Cardiac muscle cell (in vitro differentiated cells and primary cell): ENCODE data around the gene CPZ. TPM values are rescaled to one million over a fixed set of nuclear protein-coding genes. Genes with fewer than 3 reads are reported as not detected.

Source experiments
- DNase-seq, 2 donors: peaks; one replicate each; pipeline versions ENCODE4 v3.0.0 to v3.0.0-alpha.2; 2010 to 2017; ENCODE audit warnings: low read depth in 1 of 2, low spot score in 1 of 2
- H3K27ac ChIP-seq: fragments of 200-600 bp; sonication (generic); 2 replicates; pipeline ENCODE4 v1.5.1; 2016
- H3K27me3 ChIP-seq: fragments of 200-600 bp; sonication (generic); 2 replicates; pipeline ENCODE4 v1.6.0; 2016; ENCODE audit warnings: control low read depth
- H3K36me3 ChIP-seq: fragments of 200-600 bp; sonication (generic); 2 replicates; pipeline ENCODE4 v1.5.1; 2016; ENCODE audit warnings: control low read depth
- H3K4me1 ChIP-seq: fragments of 200-600 bp; sonication (generic); 2 replicates; pipeline ENCODE4 v1.8.1; 2017; ENCODE audit warnings: low read depth, mild to moderate bottlenecking, mixed run types
- H3K4me3 ChIP-seq: fragments of 200-600 bp; sonication (generic); 2 replicates; pipeline ENCODE4 v1.5.1; 2016; ENCODE audit warnings: mild to moderate bottlenecking
- H3K9me3 ChIP-seq: fragments of 200-600 bp; sonication (generic); 2 replicates; pipeline ENCODE4 v1.5.1; 2017; ENCODE audit warnings: low read depth, mild to moderate bottlenecking, control low read depth
- CTCF ChIP-seq: IDR thresholded peaks from 2 replicates; pipeline ENCODE4 v1.5.1; 2012; ENCODE audit warnings: low read depth, mild to moderate bottlenecking, low read length
- polyA plus RNA-seq: library from polyadenylated mRNA; unstranded; fragments of >200 nt; fragmentation: Nextera tagmentation; extraction: Ambion mirVana; gene quantifications from 2 replicates; pipeline ENCODE4 v1.2.1, GENCODE V29; 2016
- total RNA-seq: library from RNA; depleted of rRNA; stranded (reverse); fragments of >200 nt; gene quantifications from 2 replicates; pipeline ENCODE4 v1.2.3, GENCODE V29; 2016

Gene CPZ
- total and polyA plus RNA-seq, 2 experiments from 2014 or later, result 4.7 to 12.0 TPM

GRCh38 chr4:8599091-8599460 lies 6.5 kb downstream of the CPZ start:
- Histone ChIP-seq H3K4me1 (peaks cover 5% of the 10 kb centered on the region), H3K27me3 (no peaks in the 10 kb centered on the region), H3K27ac (no peak overlapping the region), H3K4me3 (no peak overlapping the region), H3K36me3 (no peaks in the 10 kb centered on the region), H3K9me3 (no peaks in the 10 kb centered on the region)
- DNase-seq, result no peak
- no peak for TF ChIP-seq CTCF

- no peak overlapping the region for H3K27ac ChIP-seq
- H3K9me3 ChIP-seq, result no peaks in the 10 kb centered on the region
- H3K36me3 ChIP-seq, result no peaks in the 10 kb centered on the region
- no peak for TF ChIP-seq CTCF
- no peaks in the 10 kb centered on the region for H3K27me3 ChIP-seq
- peaks cover 5% of the 10 kb centered on the region for H3K4me1 ChIP-seq
- no peak overlapping the region for H3K4me3 ChIP-seq
- DNase-seq, result peak in 1 of 2 donors; percentile 77
Measured at GRCh38 chr4:8599657-8600056, 7.1 kb downstream of the CPZ start.

GRCh38 chr4:8600266-8600665 lies 7.7 kb downstream of the CPZ start:
- H3K27me3 ChIP-seq, result no peaks in the 10 kb centered on the region
- no peaks in the 10 kb centered on the region for H3K9me3 ChIP-seq

GRCh38 chr4:8600686-8601085 lies 8.1 kb downstream of the CPZ start:
- Histone ChIP-seq H3K36me3 (no peaks in the 10 kb centered on the region), H3K27ac (no peak overlapping the region), H3K27me3 (no peaks in the 10 kb centered on the region), H3K4me1 (peaks cover 5% of the 10 kb centered on the region), H3K4me3 (no peak overlapping the region), H3K9me3 (no peaks in the 10 kb centered on the region)
- DNase-seq, result no peak
- no peak for TF ChIP-seq CTCF

More at GRCh38 chr4:8600266-8600665, 7.7 kb downstream of the CPZ start:
- Histone ChIP-seq H3K36me3 (no peaks in the 10 kb centered on the region), H3K4me1 (peaks cover 5% of the 10 kb centered on the region), H3K4me3 (no peak overlapping the region), H3K27ac (no peak overlapping the region)
- no peak for DNase-seq
- no peak for TF ChIP-seq CTCF

GRCh38 chr4:8601086-8601485 lies 8.5 kb downstream of the CPZ start:
- Histone ChIP-seq H3K36me3 (no peaks in the 10 kb centered on the region), H3K4me1 (peaks cover 5% of the 10 kb centered on the region), H3K4me3 (no peak overlapping the region), H3K27me3 (no peaks in the 10 kb centered on the region), H3K27ac (no peak overlapping the region), H3K9me3 (no peaks in the 10 kb centered on the region)
- TF ChIP-seq CTCF, result no peak
- DNase-seq, result no peak

GRCh38 chr4:8601556-8601955 lies 9.0 kb downstream of the CPZ start:
- H3K36me3 ChIP-seq, result no peaks in the 10 kb centered on the region
- no peak overlapping the region for H3K4me3 ChIP-seq
- no peaks in the 10 kb centered on the region for H3K9me3 ChIP-seq
- TF ChIP-seq CTCF, result no peak
- DNase-seq, result no peak
- H3K27me3 ChIP-seq, result no peaks in the 10 kb centered on the region
- peaks cover 5% of the 10 kb centered on the region for H3K4me1 ChIP-seq
- no peak overlapping the region for H3K27ac ChIP-seq
